Heart left ventricle (tissue), 16 donors: ENCODE measurements around the gene ROR1. TPM values are rescaled to one million over a fixed set of nuclear protein-coding genes. Genes with fewer than 3 reads are reported as not detected.

Experiments used
- ATAC-seq, 4 donors: fragments of 200-7000 bp; cut with Tn5 transposase; one replicate each; pipeline ENCODE4 v1.9.1; 2020 to 2022; ENCODE audit warnings: moderate library complexity in 4 of 4, mild to moderate bottlenecking in 3 of 4, moderate number of reproducible peaks in 1 of 4
- DNase-seq, 5 donors: peaks; one replicate each; pipeline ENCODE4 v3.0.0-alpha.2; 2020
- H3K27ac ChIP-seq, 12 donors: fragments of 200-600 bp; sonication (generic) in 4 of 12; one replicate each; pipeline versions ENCODE4 v1.5.0 to v1.8.0; 2016 to 2022; ENCODE audit warnings: mild to moderate bottlenecking in 2 of 12
- H3K27me3 ChIP-seq, 9 donors: fragments of 200-600 bp; sonication (generic) in 2 of 9; one replicate each; pipeline versions ENCODE4 v1.5.1 to v1.8.0; 2016 to 2022; ENCODE audit warnings: mild to moderate bottlenecking in 3 of 9
- H3K36me3 ChIP-seq, 9 donors: fragments of 200-600 bp; sonication (generic) in 2 of 9; one replicate each; pipeline versions ENCODE4 v1.5.0 to v1.8.0; 2018 to 2022; ENCODE audit warnings: mild to moderate bottlenecking in 2 of 9
- H3K4me1 ChIP-seq, 12 donors: fragments of 200-600 bp; sonication (generic) in 4 of 12; one replicate each; pipeline versions ENCODE4 v1.5.0 to v1.8.0; 2016 to 2022; ENCODE audit warnings: mild to moderate bottlenecking in 3 of 12
- H3K4me3 ChIP-seq, 12 donors: fragments of 200-600 bp; sonication (generic) in 4 of 12; one replicate each; pipeline versions ENCODE4 v1.5.0 to v1.8.0; 2017 to 2022; ENCODE audit warnings: mild to moderate bottlenecking in 9 of 12, moderate library complexity in 4 of 12
- H3K9me3 ChIP-seq, 12 donors: fragments of 200-600 bp; sonication (generic) in 4 of 12; one replicate each; pipeline versions ENCODE4 v1.5.0 to v1.8.0; 2016 to 2022; ENCODE audit warnings: mild to moderate bottlenecking in 1 of 12
- POLR2A ChIP-seq, 2 donors: fragments of 450-650 bp; IDR thresholded peaks; one replicate each; pipeline ENCODE4 v1.6.1; 2017; ENCODE audit warnings: antibody characterized with exemption in 2 of 2, mild to moderate bottlenecking in 2 of 2, moderate library complexity in 2 of 2
- WGBS, 4 donors: extraction: QIAGEN DNeasy Blood & Tissue Kit in 2 of 4; methylation state at CpG; one replicate each; pipeline versions ENCODE4 v1.1.5 to v1.1.7; 2013 to 2018; 5-methylcytosine and 5-hydroxymethylcytosine counted together
- intact Hi-C, 10 donors: fragments of 100-400 bp; cut with DNase I; formaldehyde crosslinking; loops; one replicate each; pipeline versions ENCODE4 v1.11.1 to v1.14.2; 2022
- polyA plus RNA-seq, 2 donors: library from polyadenylated mRNA; stranded (reverse); fragments of 200-250 nt; gene quantifications; one replicate each; pipeline ENCODE4 v1.2.3, GENCODE V29; 2013
- total RNA-seq, 9 donors: library from RNA; depleted of rRNA in 2 of 9; stranded (reverse); fragments of >200 nt in 2 of 9; fragmentation: NEBNext Ultra II Directional in 3 of 9; extraction: Animal tissue kit (Norgen Biotek cat#: 25700) in 3 of 9; gene quantifications; one replicate each; pipeline versions ENCODE4 v1.1.0 to v1.2.4, GENCODE V29; 2016 to 2023
- TF ChIP-seq, protein P1 (sequence below), 12 donors: fragments of 200-600 bp; sonication (generic) in 4 of 12; IDR thresholded peaks; one replicate each; pipeline versions ENCODE4 v1.5.0 to v1.8.0; 2018 to 2022; ENCODE audit warnings: antibody characterized with exemption in 12 of 12, mild to moderate bottlenecking in 5 of 12
- donor health status: ischemic (EF 13 %, LVEDD 7.1; RV severe dilation, severe dysfunction).
- donor health status: healthy with polysubstance abuse.
- donor health status: DM: no; HTN: yes; CAD: no.
- donor health status: DM: no; HTN: no; CAD: no.
- donor health status: ischemic (EF 25% LVEDD 6.9; RV normal size, moderate dysfunction).
- donor health status: ischemic (EF 25% LVEDD 5.7; RV mildly dilated, moderate dysfunction).
- donor health status: healthy.
- donor health status: DM: yes; HTN: yes; CAD: no.
- donor health status: ischemic (EF 35%, LVEDD 5.7; RV mildly dilated, moderate dysfunction).
- donor health status: nonischemic (EF 11% LVEDD 7.7; RV severe dilation, severe dysfunction).
- donor health status: DM: yes; HTN: yes; CAD: no.
- donor health status: PGD.
- donor health status: ischemic (EF 29% LVEDD 5.4; RV normal size, mild dysfunction).
- donor health status: nonischemic (EF 23%, LVEDD 6.1; RV moderate dilation, normal function).

The ROR1 gene
- total and polyA plus RNA-seq, 11 donors = 4.1 to 35.3 (median 19.3) TPM

DNA sequence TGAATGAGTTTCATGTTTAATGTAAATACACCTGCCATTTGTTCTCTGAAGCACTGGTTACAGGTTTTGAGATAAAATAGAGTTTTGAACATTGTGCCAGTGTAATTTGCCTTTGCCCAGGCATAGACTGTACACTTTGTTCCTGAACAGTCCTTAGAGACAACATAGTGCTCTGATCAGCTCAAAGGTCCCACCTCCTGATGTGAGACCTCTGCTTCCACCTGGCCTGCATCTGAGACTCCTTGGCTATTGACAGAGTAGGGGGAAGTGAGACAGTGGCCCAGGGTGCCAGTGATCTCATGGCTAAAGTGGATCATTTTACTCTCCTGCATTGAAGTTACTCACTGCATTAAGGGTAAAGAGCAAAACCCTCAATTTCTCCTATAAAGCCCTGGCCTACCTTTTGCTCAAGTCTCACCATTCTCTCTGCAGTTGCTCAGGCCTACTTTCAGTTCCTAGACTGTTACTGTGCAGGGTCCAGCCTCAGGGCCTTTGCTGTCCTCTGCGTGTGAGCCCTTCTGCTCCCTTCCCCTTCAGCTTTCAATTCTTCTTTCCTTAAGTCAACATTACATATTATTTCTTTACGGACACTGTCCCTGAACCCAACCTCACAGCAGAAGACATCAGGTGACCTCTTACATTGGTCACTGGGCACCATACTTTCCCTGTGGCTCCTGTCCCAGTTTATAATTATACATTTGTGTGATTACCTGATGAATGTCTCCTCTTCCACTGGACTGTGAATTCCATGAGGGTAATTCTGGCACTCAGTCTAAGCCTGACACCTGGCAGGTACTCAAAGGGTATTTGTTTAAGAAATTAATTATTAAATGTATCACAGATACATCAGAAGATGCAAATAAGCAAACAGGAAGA is 142.9 kb downstream of the ROR1 start:
- TF ChIP-seq, protein P1, sequence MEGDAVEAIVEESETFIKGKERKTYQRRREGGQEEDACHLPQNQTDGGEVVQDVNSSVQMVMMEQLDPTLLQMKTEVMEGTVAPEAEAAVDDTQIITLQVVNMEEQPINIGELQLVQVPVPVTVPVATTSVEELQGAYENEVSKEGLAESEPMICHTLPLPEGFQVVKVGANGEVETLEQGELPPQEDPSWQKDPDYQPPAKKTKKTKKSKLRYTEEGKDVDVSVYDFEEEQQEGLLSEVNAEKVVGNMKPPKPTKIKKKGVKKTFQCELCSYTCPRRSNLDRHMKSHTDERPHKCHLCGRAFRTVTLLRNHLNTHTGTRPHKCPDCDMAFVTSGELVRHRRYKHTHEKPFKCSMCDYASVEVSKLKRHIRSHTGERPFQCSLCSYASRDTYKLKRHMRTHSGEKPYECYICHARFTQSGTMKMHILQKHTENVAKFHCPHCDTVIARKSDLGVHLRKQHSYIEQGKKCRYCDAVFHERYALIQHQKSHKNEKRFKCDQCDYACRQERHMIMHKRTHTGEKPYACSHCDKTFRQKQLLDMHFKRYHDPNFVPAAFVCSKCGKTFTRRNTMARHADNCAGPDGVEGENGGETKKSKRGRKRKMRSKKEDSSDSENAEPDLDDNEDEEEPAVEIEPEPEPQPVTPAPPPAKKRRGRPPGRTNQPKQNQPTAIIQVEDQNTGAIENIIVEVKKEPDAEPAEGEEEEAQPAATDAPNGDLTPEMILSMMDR (IDR thresholded peaks at IDR 0.05) = no peak
- TF ChIP-seq POLR2A (IDR thresholded peaks at IDR 0.05) = no peak
- no peaks in the 10 kb centered on the region for H3K36me3 ChIP-seq
- no peak overlapping the region for H3K4me3 ChIP-seq
- H3K27me3 ChIP-seq = no peaks in the 10 kb centered on the region
- peak in 2 of 4 donors; percentile 44 to 53 for ATAC-seq
- 74 to 78% (median 77%) methylated on average over 2 of the region's 2 CpGs for WGBS, 4 donors
- H3K27ac ChIP-seq = peak overlapping the region in 4 of 12 donors; percentile 20 to 55 (median 32)
- H3K4me1 ChIP-seq = peaks cover 0 to 70% (median 18%) of the 10 kb centered on the region in 12 donors
- no peak for DNase-seq
- intact Hi-C loops = loop anchor here in 5 of 10 donors (5.0 to 10.0 kb wide), 4 partner anchors 142 to 222 kb away; partner anchors contain the start of gene ROR1 (in 2 of the 5)
- H3K9me3 ChIP-seq = no peaks in the 10 kb centered on the region

DNA sequence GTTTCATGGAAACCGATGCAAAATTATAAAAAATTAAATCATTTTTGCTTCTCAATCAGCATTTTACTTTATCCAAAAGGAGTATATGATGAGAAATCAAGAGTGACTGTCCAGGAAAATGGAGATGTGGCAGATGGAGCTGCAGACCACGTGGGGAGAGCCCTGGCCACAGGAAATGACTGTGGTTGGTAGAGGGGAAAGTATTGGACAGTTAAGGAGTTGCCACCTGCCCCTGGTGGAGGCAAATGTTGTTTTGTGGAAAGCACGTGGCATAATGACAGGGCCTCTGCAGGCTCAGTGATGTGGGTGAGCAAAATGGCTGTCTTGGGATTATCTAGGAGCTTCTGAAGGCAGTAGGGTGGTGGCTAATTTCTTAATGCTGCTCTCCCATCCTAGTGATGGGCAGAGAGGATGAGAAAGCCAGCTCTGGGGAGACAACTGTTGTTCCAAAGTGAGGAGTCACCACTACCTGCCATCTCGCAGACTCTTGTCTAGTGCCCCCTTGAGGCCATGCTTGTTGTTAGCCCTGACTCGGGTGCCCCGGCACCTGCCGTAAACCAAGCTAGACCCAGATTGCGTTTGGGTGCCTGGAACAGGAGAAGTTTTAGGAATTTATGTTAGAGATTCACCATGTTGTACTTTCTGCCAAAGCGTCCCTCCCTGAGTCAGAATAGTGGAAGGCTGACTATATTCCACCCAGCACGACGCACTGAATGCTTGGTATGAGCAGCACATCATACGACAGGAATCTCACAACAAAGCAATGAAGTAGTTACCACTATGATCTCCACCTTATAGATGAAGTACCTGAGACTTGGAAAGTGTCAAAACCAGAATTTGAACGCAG is 144.0 kb downstream of the ROR1 start:
- ATAC-seq (no peak), DNase-seq (no peak)
- WGBS, 4 donors = 83 to 91% (median 89%) methylated on average over 13 of the region's 13 CpGs
- intact Hi-C loops = loop anchor here in 5 of 10 donors (5.0 to 10.0 kb wide), 4 partner anchors 143 to 223 kb away; partner anchors contain the start of gene ROR1 (in 2 of the 5)
- H3K27me3 ChIP-seq = no peaks in the 10 kb centered on the region
- H3K4me1 ChIP-seq = peaks cover 0 to 72% (median 19%) of the 10 kb centered on the region in 12 donors
- H3K9me3 ChIP-seq = no peaks in the 10 kb centered on the region
- no peak for TF ChIP-seq POLR2A (IDR thresholded peaks at IDR 0.05)
- TF ChIP-seq, protein P1 (IDR thresholded peaks at IDR 0.05) = peak in 3 of 12 donors; percentile 17 to 25 (median 18)
- no peak overlapping the region for H3K4me3 ChIP-seq
- no peak overlapping the region for H3K27ac ChIP-seq
- H3K36me3 ChIP-seq = no peaks in the 10 kb centered on the region

DNA sequence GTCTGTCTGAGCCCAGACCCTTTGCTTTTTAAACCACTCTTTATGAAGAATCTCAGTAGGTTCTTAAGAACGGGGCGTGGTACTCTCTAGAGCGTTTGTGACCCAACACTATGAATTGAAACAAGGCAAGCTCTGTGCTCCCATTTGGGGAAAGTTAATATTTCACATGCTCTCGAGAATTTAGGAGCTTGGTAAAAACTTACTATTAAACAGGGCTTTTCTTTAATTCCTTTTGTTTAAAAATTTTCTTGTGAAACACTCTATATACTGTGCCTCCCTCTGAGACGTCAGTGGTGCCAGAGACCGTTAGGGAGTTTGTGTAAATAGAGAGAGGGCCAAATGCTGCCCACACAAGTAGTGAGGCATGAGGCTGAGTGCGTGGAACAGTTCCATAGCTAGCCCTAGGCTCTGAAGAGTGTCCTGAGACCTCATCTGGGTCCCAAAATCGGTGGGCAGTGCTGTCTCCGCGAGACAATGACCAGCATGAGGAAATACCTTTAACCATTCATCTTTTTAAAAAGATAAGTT is 144.7 kb downstream of the ROR1 start:
- TF ChIP-seq, protein P1 (IDR thresholded peaks at IDR 0.05) = no peak
- TF ChIP-seq POLR2A (IDR thresholded peaks at IDR 0.05) = no peak
- intact Hi-C loops = loop anchor here in 5 of 10 donors (5.0 to 10.0 kb wide), 4 partner anchors 144 to 224 kb away; partner anchors contain the start of gene ROR1 (in 2 of the 5)
- H3K36me3 ChIP-seq = no peaks in the 10 kb centered on the region
- H3K4me3 ChIP-seq = no peak overlapping the region
- no peak for ATAC-seq
- H3K9me3 ChIP-seq = no peaks in the 10 kb centered on the region
- H3K27ac ChIP-seq = no peak overlapping the region
- H3K27me3 ChIP-seq = no peaks in the 10 kb centered on the region
- WGBS, 4 donors = 75 to 90% (median 86%) methylated on average over 10 of the region's 10 CpGs
- H3K4me1 ChIP-seq = peaks cover 0 to 73% (median 19%) of the 10 kb centered on the region in 12 donors
- no peak for DNase-seq
